SK-N-SH treated with all-trans-retinoic acid at 6 μM for 48 hours (cell line): ENCODE measurements around the gene CDK4.

ENCODE experiments used
- ATAC-seq: fragments of 200-7000 bp; cut with Tn5 transposase; 3 replicates; pipeline ENCODE4 v1.9.1; 2020; ENCODE audit warnings: mild to moderate bottlenecking, moderate library complexity
- ARNTL ChIP-seq: fragments of 450-650 bp; formaldehyde crosslinking; IDR thresholded peaks from 2 replicates; pipeline ENCODE4 v1.5.0; 2020; ENCODE audit warnings: low read depth, mild to moderate bottlenecking, moderate library complexity, borderline replicate concordance
- BACH2 ChIP-seq: fragments of 250-450 bp; sonication (Bioruptor Pico); IDR thresholded peaks from 2 replicates; pipeline ENCODE4 v1.9.0; 2021; ENCODE audit warnings: mild to moderate bottlenecking, borderline replicate concordance
- CREB5 ChIP-seq: fragments of 250-450 bp; sonication (Bioruptor Pico); IDR thresholded peaks from 2 replicates; pipeline ENCODE4 v1.5.1; 2020; ENCODE audit warnings: low read depth, mild to moderate bottlenecking, moderate library complexity
- CSDC2 ChIP-seq: fragments of 250-450 bp; sonication (Bioruptor Pico); IDR thresholded peaks from 2 replicates; pipeline ENCODE4 v1.5.0; 2020; ENCODE audit warnings: mild to moderate bottlenecking, moderate library complexity
- ESRRG ChIP-seq: fragments of 250-450 bp; sonication (Bioruptor Pico); IDR thresholded peaks from 2 replicates; pipeline ENCODE4 v1.6.1; 2021; ENCODE audit warnings: mild to moderate bottlenecking
- GLIS3 ChIP-seq: fragments of 250-450 bp; sonication (Bioruptor Pico); IDR thresholded peaks from 2 replicates; pipeline ENCODE4 v1.5.0; 2020; ENCODE audit warnings: mild to moderate bottlenecking, moderate library complexity
- ISL1 ChIP-seq: fragments of 250-450 bp; sonication (Bioruptor Pico); IDR thresholded peaks from 2 replicates; pipeline ENCODE4 v2.1.2; 2022; ENCODE audit warnings: mild to moderate bottlenecking, moderate library complexity
- OSR1 ChIP-seq: fragments of 250-450 bp; sonication (Bioruptor Pico); IDR thresholded peaks from 2 replicates; pipeline ENCODE4 v1.8.0; 2022; ENCODE audit warnings: moderate library complexity, mild to moderate bottlenecking, inconsistent platforms
- PATZ1 ChIP-seq: fragments of 250-450 bp; sonication (Bioruptor Pico); IDR thresholded peaks from 2 replicates; pipeline ENCODE4 v1.8.0; 2020; ENCODE audit warnings: mild to moderate bottlenecking, moderate library complexity, borderline replicate concordance
- POU6F1 ChIP-seq: fragments of 250-450 bp; sonication (Bioruptor Pico); IDR thresholded peaks from 2 replicates; pipeline ENCODE4 v1.8.0; 2021; ENCODE audit warnings: low read depth, mild to moderate bottlenecking, moderate library complexity, borderline replicate concordance
- PPARA ChIP-seq: fragments of 250-450 bp; sonication (Bioruptor Pico); IDR thresholded peaks from 2 replicates; pipeline ENCODE4 v1.5.0; 2020; ENCODE audit warnings: mild to moderate bottlenecking, borderline replicate concordance
- SNAI2 ChIP-seq: fragments of 250-450 bp; sonication (Bioruptor Pico); IDR thresholded peaks from 2 replicates; pipeline ENCODE4 v1.5.0; 2020; ENCODE audit warnings: mild to moderate bottlenecking, moderate library complexity
- TCF4 ChIP-seq: fragments of 250-450 bp; sonication (Bioruptor Pico); IDR thresholded peaks from 2 replicates; pipeline ENCODE4 v1.8.0; 2021; ENCODE audit warnings: mild to moderate bottlenecking, moderate library complexity, borderline replicate concordance
- TOX ChIP-seq: fragments of 250-450 bp; sonication (Bioruptor Pico); IDR thresholded peaks from 2 replicates; pipeline ENCODE4 v1.8.0; 2021; ENCODE audit warnings: mild to moderate bottlenecking, moderate library complexity, borderline replicate concordance
- TSHZ2 ChIP-seq: fragments of 250-450 bp; sonication (Bioruptor Pico); IDR thresholded peaks from 2 replicates; pipeline ENCODE4 v1.5.0; 2020; ENCODE audit warnings: mild to moderate bottlenecking, moderate library complexity
- ZC3H10 ChIP-seq: fragments of 250-450 bp; sonication (Bioruptor Pico); IDR thresholded peaks from 2 replicates; pipeline ENCODE4 v1.5.1; 2021; ENCODE audit warnings: mild to moderate bottlenecking, moderate library complexity
- ZFP3 ChIP-seq: fragments of 250-450 bp; sonication (Bioruptor Pico); IDR thresholded peaks from 2 replicates; pipeline ENCODE4 v1.5.0; 2020; ENCODE audit warnings: mild to moderate bottlenecking, moderate library complexity
- ZFP30 ChIP-seq: fragments of 450-650 bp; formaldehyde crosslinking; IDR thresholded peaks from 2 replicates; pipeline ENCODE4 v1.5.0; 2022; ENCODE audit warnings: mild to moderate bottlenecking, moderate library complexity
- ZNF565 ChIP-seq: fragments of 450-650 bp; formaldehyde crosslinking; conservative IDR thresholded peaks from 2 replicates; pipeline ENCODE4 v1.5.0; 2020; ENCODE audit warnings: low read depth, mild to moderate bottlenecking, moderate library complexity
- ZNF70 ChIP-seq: fragments of 450-650 bp; formaldehyde crosslinking; IDR thresholded peaks from 2 replicates; pipeline ENCODE4 v1.5.0; 2020; ENCODE audit warnings: mild to moderate bottlenecking, moderate library complexity
- TF ChIP-seq, protein P1 (sequence below): fragments of 250-450 bp; sonication (Bioruptor Pico); IDR thresholded peaks from 2 replicates; pipeline ENCODE4 v1.5.1; 2021; ENCODE audit warnings: mild to moderate bottlenecking, moderate library complexity

CDK4 gene

DNA sequence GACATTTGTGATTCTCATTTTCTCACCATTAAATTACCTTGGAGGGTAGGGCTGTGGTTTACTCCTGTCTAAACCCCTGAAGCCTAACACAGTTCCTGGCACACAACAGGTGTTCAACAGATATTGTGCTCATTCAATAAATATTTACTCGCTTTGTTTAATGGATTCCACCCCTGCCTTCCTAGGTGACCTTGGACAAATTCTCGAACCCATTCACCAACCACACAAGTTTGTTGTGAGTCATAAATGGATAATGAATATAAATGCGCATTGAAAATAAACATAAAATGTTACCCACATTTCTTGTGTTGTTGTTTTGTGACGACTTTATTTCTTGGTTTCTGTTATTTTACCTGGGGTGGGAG lies 30.1 kb upstream of the CDK4 start:
- TF ChIP-seq, protein P1, sequence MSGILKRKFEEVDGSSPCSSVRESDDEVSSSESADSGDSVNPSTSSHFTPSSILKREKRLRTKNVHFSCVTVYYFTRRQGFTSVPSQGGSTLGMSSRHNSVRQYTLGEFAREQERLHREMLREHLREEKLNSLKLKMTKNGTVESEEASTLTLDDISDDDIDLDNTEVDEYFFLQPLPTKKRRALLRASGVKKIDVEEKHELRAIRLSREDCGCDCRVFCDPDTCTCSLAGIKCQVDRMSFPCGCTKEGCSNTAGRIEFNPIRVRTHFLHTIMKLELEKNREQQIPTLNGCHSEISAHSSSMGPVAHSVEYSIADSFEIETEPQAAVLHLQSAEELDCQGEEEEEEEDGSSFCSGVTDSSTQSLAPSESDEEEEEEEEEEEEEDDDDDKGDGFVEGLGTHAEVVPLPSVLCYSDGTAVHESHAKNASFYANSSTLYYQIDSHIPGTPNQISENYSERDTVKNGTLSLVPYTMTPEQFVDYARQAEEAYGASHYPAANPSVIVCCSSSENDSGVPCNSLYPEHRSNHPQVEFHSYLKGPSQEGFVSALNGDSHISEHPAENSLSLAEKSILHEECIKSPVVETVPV (CRISPR knock-in tag) = no peak
- TF ChIP-seq TSHZ2 (CRISPR knock-in tag) (no peak), PATZ1 (CRISPR knock-in tag) (no peak; the same call in 1 of the 2 replicates), ZFP30 (CRISPR knock-in tag) (no peak), POU6F1 (CRISPR knock-in tag) (no peak), OSR1 (CRISPR knock-in tag) (no peak), PPARA (CRISPR knock-in tag) (no peak), ZNF565 (CRISPR knock-in tag) (no peak), GLIS3 (no peak)
- ATAC-seq = no peak

GRCh38 chr12:57781801-57782200 lies 29.7 kb upstream of the CDK4 start:
- no peak for ATAC-seq
- TF ChIP-seq SNAI2 (CRISPR knock-in tag) = no peak
- TF ChIP-seq CREB5 (CRISPR knock-in tag) = no peak
- TF ChIP-seq GLIS3 = no peak
- TF ChIP-seq, protein P1 (CRISPR knock-in tag) = no peak
- no peak for TF ChIP-seq ZNF565 (CRISPR knock-in tag)
- no peak for TF ChIP-seq ZC3H10
- no peak for TF ChIP-seq TSHZ2 (CRISPR knock-in tag)
- no peak for TF ChIP-seq TOX (CRISPR knock-in tag)
- TF ChIP-seq BACH2 = no peak
- TF ChIP-seq ZNF70 = no peak
- no peak for TF ChIP-seq POU6F1 (CRISPR knock-in tag)
- no peak for TF ChIP-seq TCF4 (CRISPR knock-in tag)
- no peak for TF ChIP-seq PATZ1 (CRISPR knock-in tag)
- no peak for TF ChIP-seq ZFP3 (CRISPR knock-in tag)
- no peak for TF ChIP-seq ESRRG (CRISPR knock-in tag)
- no peak for TF ChIP-seq CSDC2
- no peak for TF ChIP-seq PPARA (CRISPR knock-in tag)
- no peak for TF ChIP-seq ZFP30 (CRISPR knock-in tag)
- TF ChIP-seq ARNTL (CRISPR knock-in tag) = no peak
- no peak for TF ChIP-seq ISL1 (CRISPR knock-in tag)
